Esophagus squamous epithelium (tissue), 4 donors: ENCODE results near the gene IQCK.

Experiments
- CTCF ChIP-seq, 6 experiments: fragments of 450-650 bp in 4 of 6; fragments of 200-600 bp in 2 of 6; sonication (generic) in 2 of 6; IDR thresholded peaks; one replicate each; pipeline ENCODE4 v1.5.1; 2016 to 2019; ENCODE audit warnings: antibody characterized with exemption in 6 of 6, mild to moderate bottlenecking in 4 of 6, moderate library complexity in 4 of 6
- POLR2A ChIP-seq, 4 donors: fragments of 450-650 bp; IDR thresholded peaks; one replicate each; pipeline ENCODE4 v1.6.1; 2017; ENCODE audit warnings: antibody characterized with exemption in 4 of 4, mild to moderate bottlenecking in 4 of 4, moderate library complexity in 3 of 4

DNA sequence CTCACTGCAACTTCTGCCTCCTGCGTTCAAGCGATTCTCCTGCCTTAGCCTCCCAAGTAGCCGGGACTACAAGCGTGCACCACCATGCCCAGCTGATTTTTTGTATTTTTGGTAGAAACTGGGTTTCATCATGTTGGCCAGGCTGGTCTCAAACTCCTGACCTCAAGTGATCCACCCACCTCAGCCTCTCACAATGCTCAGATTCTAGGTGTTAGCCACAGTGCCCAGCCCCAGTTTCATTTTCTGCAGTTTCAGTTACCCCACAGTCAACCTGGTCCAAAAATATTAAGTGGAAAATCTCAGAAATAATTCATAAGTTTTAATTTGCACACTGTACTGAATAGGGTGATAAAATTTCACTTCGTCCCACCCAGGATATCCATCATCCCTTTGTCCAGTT is 28.7 kb upstream of the IQCK start:
- no peak for TF ChIP-seq POLR2A (IDR thresholded peaks at IDR 0.05)
- TF ChIP-seq CTCF (IDR thresholded peaks at IDR 0.05) = no peak
